Adrenal gland (tissue), 12 donors: ENCODE results near the gene MAPK1. TPM values are rescaled to one million over a fixed set of nuclear protein-coding genes. Genes with fewer than 3 reads are reported as not detected.
"Not testable (repeated sequence)": the region's sequence is repeated elsewhere in the genome, so short reads cannot be mapped to it uniquely, and the experiment has no call there.

Source experiments
- DNase-seq, 7 donors: peaks; one replicate each; pipeline ENCODE4 v3.0.0-alpha.2; 2019 to 2020
- H3K27ac ChIP-seq, 5 donors: fragments of 200-600 bp; sonication (generic) in 4 of 5; 1 replicate in 3 of 5; 2 replicates in 2 of 5; pipeline versions ENCODE4 v1.5.1 to v1.8.0; 2016 to 2020; ENCODE audit warnings: mild to moderate bottlenecking in 1 of 5
- H3K27me3 ChIP-seq: fragments of 200-600 bp; 2 replicates; pipeline ENCODE4 v1.8.0; 2021
- H3K36me3 ChIP-seq, 2 donors: fragments of 200-600 bp; replicated peaks in 1 of 2; 1 replicate in 1 of 2; 2 replicates in 1 of 2; pipeline versions ENCODE4 v1.5.1 to v1.8.0; 2018 to 2022
- H3K4me1 ChIP-seq, 2 donors: fragments of 200-600 bp; replicated peaks in 1 of 2; 1 replicate in 1 of 2; 2 replicates in 1 of 2; pipeline versions ENCODE4 v1.5.1 to v1.8.0; 2018 to 2021
- H3K4me3 ChIP-seq, 4 donors: fragments of 200-600 bp; sonication (generic) in 3 of 4; one replicate each; pipeline ENCODE4 v1.5.1; 2016 to 2018
- H3K9me3 ChIP-seq, 3 donors: fragments of 200-600 bp; sonication (generic) in 1 of 3; replicated peaks in 1 of 3; 1 replicate in 2 of 3; 2 replicates in 1 of 3; pipeline versions ENCODE4 v1.5.1 to v1.8.0; 2016 to 2021
- POLR2A ChIP-seq, 2 donors: fragments of 450-650 bp; IDR thresholded peaks; one replicate each; pipeline ENCODE4 v1.6.1; 2017; ENCODE audit warnings: antibody characterized with exemption in 2 of 2, mild to moderate bottlenecking in 2 of 2, moderate library complexity in 1 of 2
- WGBS, 4 donors: extraction: QIAGEN DNeasy Blood & Tissue Kit in 2 of 4; methylation state at CpG; one replicate each; pipeline versions ENCODE4 v1.1.5 to v1.1.7; 2013 to 2017; 5-methylcytosine and 5-hydroxymethylcytosine counted together
- intact Hi-C, 2 donors: fragments of 100-400 bp; cut with DNase I; formaldehyde crosslinking; loops; one replicate each; pipeline versions ENCODE4 v1.14.1 to v1.15.0; 2022 to 2023
- polyA plus RNA-seq, 3 donors: library from polyadenylated mRNA; stranded (reverse); fragments of 200-250 nt in 2 of 3; fragments of 350-450 nt in 1 of 3; fragmentation: Illumina TruSeq in 1 of 3; extraction: RNeasy Lipid Tissue Mini Kit (QIAGEN cat#74804) in 1 of 3; gene quantifications; one replicate each; pipeline ENCODE4 v1.2.3, GENCODE V29; 2013 to 2014
- total RNA-seq, 9 donors: library from RNA; depleted of rRNA in 4 of 9; stranded (reverse); fragments of >200 nt in 4 of 9; fragments of 120-200 nt in 1 of 9; fragmentation: NEBNext Ultra II Directional in 1 of 9; extraction: Animal tissue kit (Norgen Biotek cat#: 25700) in 1 of 9; gene quantifications; one replicate each; pipeline versions ENCODE4 v1.1.0 to v1.2.4, GENCODE V29; 2013 to 2023
- TF ChIP-seq, protein P1 (sequence below), 6 experiments: fragments of 450-650 bp in 4 of 6; fragments of 200-600 bp in 2 of 6; sonication (generic) in 1 of 6; IDR thresholded peaks; 1 replicate in 5 of 6; 2 replicates in 1 of 6; pipeline versions ENCODE4 v1.5.1 to v1.8.0; 2016 to 2021; ENCODE audit warnings: antibody characterized with exemption in 6 of 6, mild to moderate bottlenecking in 2 of 6, moderate library complexity in 1 of 6
- donor health status: healthy with polysubstance abuse.
- donor health status: Bipolar disorder and iron deficiency.
- donor health status: DM: yes; HTN: yes; CAD: no.
- donor health status: DM: no; HTN: no; CAD: no.
- donor health status: DM: no; HTN: no; CAD: no.
- donor health status: DM: yes; HTN: yes; CAD: no.

The MAPK1 gene
- total and polyA plus RNA-seq, 12 donors, result 9.6 to 201 (median 94.4) TPM

DNA sequence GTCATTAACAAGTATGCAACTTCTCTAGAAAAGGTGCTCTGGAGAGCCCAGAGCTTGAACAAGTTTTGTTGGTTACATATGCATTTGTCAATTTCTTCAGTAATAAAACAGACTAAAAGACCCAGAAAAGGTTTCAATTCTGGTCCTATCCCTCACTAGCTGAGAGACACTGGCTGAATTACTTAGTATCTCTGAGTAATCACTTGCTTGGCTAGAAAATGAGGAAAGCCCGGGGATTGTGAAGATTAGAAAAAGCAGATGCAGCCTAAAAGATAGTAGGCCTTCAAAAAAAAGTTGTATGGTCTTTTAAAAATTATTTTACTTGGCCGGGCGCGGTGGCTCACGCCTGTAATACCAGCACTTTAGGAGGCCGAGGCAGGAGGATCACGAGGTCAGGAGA is 41.2 kb downstream of the MAPK1 start:
- peaks cover 0 to 41% of the 10 kb centered on the region in 2 donors for H3K4me1 ChIP-seq

DNA sequence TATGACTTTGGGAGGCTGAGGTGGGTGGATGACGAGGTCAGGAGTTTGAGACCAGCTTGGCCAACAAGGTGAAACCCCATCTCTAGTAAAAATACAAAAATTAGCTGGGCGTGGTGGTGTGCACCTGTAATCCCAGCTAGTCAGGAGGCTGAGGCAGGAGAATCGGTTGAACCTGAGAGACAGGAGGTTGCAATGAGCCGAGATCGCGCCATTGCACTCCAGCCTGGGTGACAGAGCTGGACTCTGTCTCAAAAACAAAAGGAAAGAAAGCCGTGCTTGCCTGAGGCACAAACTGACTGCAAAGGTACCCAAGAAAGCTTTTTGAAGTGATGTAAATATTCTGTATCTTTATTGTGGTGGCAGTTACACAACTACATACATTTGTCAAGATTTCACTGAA is 42.5 kb downstream of the MAPK1 start:
- intact Hi-C loops, H3K4me3 ChIP-seq, H3K9me3 ChIP-seq, H3K27me3 ChIP-seq, DNase-seq, H3K36me3 ChIP-seq: not testable (repeated sequence)
- Histone ChIP-seq H3K27ac (peak overlapping the region in 2 of 5 donors; percentile 4 to 66), H3K4me1 (peaks cover 0 to 42% of the 10 kb centered on the region in 2 donors)
- 95 to 99% (median 96%) methylated on average over 7 of the region's 7 CpGs for WGBS, 4 donors

More for the DNA sequence above, 41.2 kb downstream of the MAPK1 start:
- no peaks in the 10 kb centered on the region for H3K9me3 ChIP-seq
- H3K27me3 ChIP-seq, result no peaks in the 10 kb centered on the region
- DNase-seq, result no peak
- intact Hi-C loops, result no loop called here
- H3K36me3 ChIP-seq, result no peaks in the 10 kb centered on the region
- TF ChIP-seq, protein P1, sequence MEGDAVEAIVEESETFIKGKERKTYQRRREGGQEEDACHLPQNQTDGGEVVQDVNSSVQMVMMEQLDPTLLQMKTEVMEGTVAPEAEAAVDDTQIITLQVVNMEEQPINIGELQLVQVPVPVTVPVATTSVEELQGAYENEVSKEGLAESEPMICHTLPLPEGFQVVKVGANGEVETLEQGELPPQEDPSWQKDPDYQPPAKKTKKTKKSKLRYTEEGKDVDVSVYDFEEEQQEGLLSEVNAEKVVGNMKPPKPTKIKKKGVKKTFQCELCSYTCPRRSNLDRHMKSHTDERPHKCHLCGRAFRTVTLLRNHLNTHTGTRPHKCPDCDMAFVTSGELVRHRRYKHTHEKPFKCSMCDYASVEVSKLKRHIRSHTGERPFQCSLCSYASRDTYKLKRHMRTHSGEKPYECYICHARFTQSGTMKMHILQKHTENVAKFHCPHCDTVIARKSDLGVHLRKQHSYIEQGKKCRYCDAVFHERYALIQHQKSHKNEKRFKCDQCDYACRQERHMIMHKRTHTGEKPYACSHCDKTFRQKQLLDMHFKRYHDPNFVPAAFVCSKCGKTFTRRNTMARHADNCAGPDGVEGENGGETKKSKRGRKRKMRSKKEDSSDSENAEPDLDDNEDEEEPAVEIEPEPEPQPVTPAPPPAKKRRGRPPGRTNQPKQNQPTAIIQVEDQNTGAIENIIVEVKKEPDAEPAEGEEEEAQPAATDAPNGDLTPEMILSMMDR (IDR thresholded peaks at IDR 0.05), result no peak
- no peak for TF ChIP-seq POLR2A (IDR thresholded peaks at IDR 0.05)
- H3K4me3 ChIP-seq, result no peak overlapping the region
- H3K27ac ChIP-seq, result no peak overlapping the region
- WGBS, 4 donors, result 91 to 94% (median 92%) methylated on average over 7 of the region's 7 CpGs

DNA sequence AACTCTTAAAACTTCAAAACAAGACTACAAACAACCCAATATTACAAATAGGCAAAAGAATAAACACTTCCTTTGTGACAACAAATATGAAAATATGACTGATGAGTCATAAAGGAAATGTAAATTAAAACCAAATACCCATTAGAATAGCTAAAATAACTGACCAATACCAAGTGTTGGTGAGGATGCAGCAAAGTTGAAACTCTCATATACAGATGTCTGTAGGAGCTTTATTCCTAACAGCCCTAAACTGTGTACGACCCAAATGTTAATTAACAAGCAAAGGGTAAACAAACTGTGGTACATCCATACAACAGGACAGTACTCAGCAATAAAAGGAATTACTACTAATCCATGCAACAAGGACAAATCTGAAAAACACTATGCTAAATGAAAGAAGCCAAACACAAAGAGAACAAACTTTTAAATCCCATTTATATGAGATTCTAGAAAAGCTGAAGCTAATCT is 43.0 kb downstream of the MAPK1 start:
- no peaks in the 10 kb centered on the region for H3K36me3 ChIP-seq
- intact Hi-C loops, result no loop called here
- no peak for DNase-seq
- H3K27ac ChIP-seq, result peak overlapping the region in 2 of 5 donors; percentile 4 to 66
- TF ChIP-seq, protein P1 (IDR thresholded peaks at IDR 0.05), result no peak
- TF ChIP-seq POLR2A (IDR thresholded peaks at IDR 0.05), result no peak
- H3K9me3 ChIP-seq, result no peaks in the 10 kb centered on the region
- H3K4me1 ChIP-seq, result peaks cover under 1 to 42% of the 10 kb centered on the region in 2 donors
- WGBS, 4 donors, result 79 to 100% (median 93%) methylated on average over 1 of the region's 1 CpG
- H3K4me3 ChIP-seq, result no peak overlapping the region
- H3K27me3 ChIP-seq, result no peaks in the 10 kb centered on the region

DNA sequence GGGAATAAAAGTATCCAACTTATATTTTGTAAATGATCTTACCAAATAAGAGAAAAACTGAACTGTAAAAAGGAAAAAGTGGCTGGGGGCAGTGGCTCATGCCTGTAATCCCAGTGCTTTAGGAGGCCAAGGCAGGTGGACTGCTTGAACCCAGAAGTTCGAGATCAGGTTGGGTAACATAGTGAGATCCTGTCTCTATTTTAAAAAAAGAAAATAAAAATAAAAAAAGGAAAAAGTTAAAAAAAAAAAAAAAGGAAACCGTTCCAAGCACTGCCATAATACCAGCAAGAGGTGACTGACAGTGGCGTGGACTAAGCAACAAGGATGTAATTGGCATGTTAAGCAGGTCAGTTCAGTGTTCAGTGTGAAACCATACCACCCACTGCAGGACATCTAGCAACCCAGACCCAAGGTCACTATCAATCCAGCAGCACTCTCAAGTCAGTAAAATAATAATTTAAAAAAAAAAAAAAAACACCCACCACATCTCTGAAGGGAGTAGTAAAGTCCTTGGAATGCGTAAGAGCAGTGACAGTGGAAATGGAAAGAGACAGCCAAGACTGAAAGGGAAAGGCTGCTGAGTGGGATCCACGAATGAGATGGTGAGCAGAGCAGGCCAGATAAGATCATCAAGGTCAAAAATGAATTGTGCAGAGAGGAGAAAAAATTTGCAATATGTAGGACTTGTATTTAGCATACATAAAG is 43.6 kb downstream of the MAPK1 start:
- Histone ChIP-seq H3K27ac (peak overlapping the region in 4 of 5 donors; percentile 1 to 66 (median 30)), H3K36me3 (no peaks in the 10 kb centered on the region), H3K4me1 (peaks cover 7 to 48% of the 10 kb centered on the region in 2 donors), H3K9me3 (no peaks in the 10 kb centered on the region), H3K4me3 (no peak overlapping the region), H3K27me3 (no peaks in the 10 kb centered on the region)
- intact Hi-C loops, result no loop called here
- TF ChIP-seq POLR2A (IDR thresholded peaks at IDR 0.05), result no peak
- TF ChIP-seq, protein P1 (IDR thresholded peaks at IDR 0.05), result no peak
- peak in 4 of 7 donors; percentile 53 to 64 (median 63) for DNase-seq
- 33 to 46% (median 36%) methylated on average over 5 of the region's 5 CpGs for WGBS, 4 donors
